Epithelial cell of esophagus (primary cell): ENCODE data around the gene SGTA.
"Not testable (repeated sequence)": the region's sequence is repeated elsewhere in the genome, so short reads cannot be mapped to it uniquely, and the experiment has no call there.

Experiments
- DNase-seq: peaks from one replicate; pipeline ENCODE4 v3.0.0; 2010; ENCODE audit warnings: low read depth
- H3K4me3 ChIP-seq: 2 replicates; pipeline ENCODE4 v1.5.1; 2011; ENCODE audit warnings: mild to moderate bottlenecking, low read length, control low read depth
- CTCF ChIP-seq: IDR thresholded peaks from 2 replicates; pipeline ENCODE4 v1.5.1; 2011; ENCODE audit warnings: low read depth, mild to moderate bottlenecking, low read length, control low read depth, inconsistent platforms; ENCODE audit not compliant: insufficient read depth; ENCODE audit errors: missing control alignments

Gene SGTA

GRCh38 chr19:2715470-2716274 lies 67.4 kb downstream of the SGTA start:
- H3K4me3 ChIP-seq: no peak overlapping the region
- no peak for DNase-seq
- no peak for TF ChIP-seq CTCF

GRCh38 chr19:2714531-2715269 lies 68.4 kb downstream of the SGTA start:
- DNase-seq: no peak
- H3K4me3 ChIP-seq: no peak overlapping the region
- no peak for TF ChIP-seq CTCF

- DNase-seq, H3K4me3 ChIP-seq: not testable (repeated sequence)
Measured at GRCh38 chr19:2714102-2714501, 69.0 kb downstream of the SGTA start.

- not testable (repeated sequence) for H3K4me3 ChIP-seq, DNase-seq
Measured at GRCh38 chr19:2713170-2713569, 69.9 kb downstream of the SGTA start.

- DNase-seq: no peak
- no peak overlapping the region for H3K4me3 ChIP-seq
- no peak for TF ChIP-seq CTCF
Measured at GRCh38 chr19:2711875-2712205, 71.2 kb downstream of the SGTA start.

GRCh38 chr19:2711172-2711874 lies 71.8 kb downstream of the SGTA start:
- peak; percentile 19 for DNase-seq
- H3K4me3 ChIP-seq: no peak overlapping the region
- TF ChIP-seq CTCF: no peak

GRCh38 chr19:2706251-2706650 lies 76.8 kb downstream of the SGTA start:
- TF ChIP-seq CTCF: no peak
- no peak overlapping the region for H3K4me3 ChIP-seq
- DNase-seq: no peak
